ENCODE results near the gene C1orf35.

DNA sequence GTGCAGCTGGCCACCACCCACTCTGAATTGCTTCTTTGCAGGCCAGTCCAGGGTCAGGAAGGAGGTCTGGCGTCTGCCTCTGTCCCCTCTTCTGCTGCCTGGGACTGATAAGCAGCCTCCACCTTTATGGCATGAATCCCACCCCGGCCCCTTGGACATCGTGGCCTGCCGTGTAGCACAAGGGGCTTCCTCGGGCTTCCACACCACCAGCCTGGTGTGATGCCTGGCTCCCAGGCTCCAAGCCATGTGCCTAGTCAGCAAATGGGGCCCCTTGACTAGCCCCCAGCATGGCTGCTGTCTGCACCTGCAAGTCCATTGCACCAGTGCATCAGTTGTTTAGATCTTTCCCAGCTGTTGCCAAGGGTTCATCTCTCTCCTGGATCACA lies 30.5 kb downstream of the C1orf35 start:
- TF ChIP-seq, protein P1, sequence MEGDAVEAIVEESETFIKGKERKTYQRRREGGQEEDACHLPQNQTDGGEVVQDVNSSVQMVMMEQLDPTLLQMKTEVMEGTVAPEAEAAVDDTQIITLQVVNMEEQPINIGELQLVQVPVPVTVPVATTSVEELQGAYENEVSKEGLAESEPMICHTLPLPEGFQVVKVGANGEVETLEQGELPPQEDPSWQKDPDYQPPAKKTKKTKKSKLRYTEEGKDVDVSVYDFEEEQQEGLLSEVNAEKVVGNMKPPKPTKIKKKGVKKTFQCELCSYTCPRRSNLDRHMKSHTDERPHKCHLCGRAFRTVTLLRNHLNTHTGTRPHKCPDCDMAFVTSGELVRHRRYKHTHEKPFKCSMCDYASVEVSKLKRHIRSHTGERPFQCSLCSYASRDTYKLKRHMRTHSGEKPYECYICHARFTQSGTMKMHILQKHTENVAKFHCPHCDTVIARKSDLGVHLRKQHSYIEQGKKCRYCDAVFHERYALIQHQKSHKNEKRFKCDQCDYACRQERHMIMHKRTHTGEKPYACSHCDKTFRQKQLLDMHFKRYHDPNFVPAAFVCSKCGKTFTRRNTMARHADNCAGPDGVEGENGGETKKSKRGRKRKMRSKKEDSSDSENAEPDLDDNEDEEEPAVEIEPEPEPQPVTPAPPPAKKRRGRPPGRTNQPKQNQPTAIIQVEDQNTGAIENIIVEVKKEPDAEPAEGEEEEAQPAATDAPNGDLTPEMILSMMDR (IDR thresholded peaks at IDR 0.05; ENCODE audit: control extremely low read depth in 1 of 3, insufficient read depth in 1 of 3, low read depth in 1 of 3, low read length in 3 of 3), result no peak
- no peak for TF ChIP-seq EZH2 (IDR thresholded peaks at IDR 0.05; ENCODE audit: low read depth, low read length, severe bottlenecking)
- TF ChIP-seq RBBP5 (IDR thresholded peaks at IDR 0.05; ENCODE audit: borderline replicate concordance, low read depth, low read length), result no peak
- no peak for TF ChIP-seq TCF12 (IDR thresholded peaks at IDR 0.05; ENCODE audit: low read depth, low read length)
- no peak for TF ChIP-seq CHD2 (IDR thresholded peaks at IDR 0.05; ENCODE audit: low read length)
- TF ChIP-seq JUND (IDR thresholded peaks at IDR 0.05; ENCODE audit: low read length), result no peak
- TF ChIP-seq PHF8 (conservative IDR thresholded peaks at IDR 0.05; ENCODE audit: low read depth, low read length), result no peak
- no peak for TF ChIP-seq HDAC6 (IDR thresholded peaks at IDR 0.05; ENCODE audit: low read depth, low read length)
- no peak for TF ChIP-seq BACH1 (IDR thresholded peaks at IDR 0.05; ENCODE audit: low read length)
- no peak for TF ChIP-seq GABPA (IDR thresholded peaks at IDR 0.05; ENCODE audit: borderline replicate concordance, insufficient read depth, low read length)
- no peak for TF ChIP-seq RFX5 (IDR thresholded peaks at IDR 0.05; ENCODE audit: borderline replicate concordance, low read depth, low read length)
- TF ChIP-seq SRF (IDR thresholded peaks at IDR 0.05; ENCODE audit: low read depth, low read length), result no peak
